Muscle layer of colon (tissue), 2 donors: ENCODE measurements around the gene MCOLN1.

ENCODE experiments used
- H3K27ac ChIP-seq: one replicate; pipeline ENCODE4 v1.7.0; 2013; ENCODE audit warnings: low read depth, mild to moderate bottlenecking, low read length, moderate library complexity
- H3K27me3 ChIP-seq, 2 donors: one replicate each; pipeline ENCODE4 v1.7.0; 2013; ENCODE audit warnings: low read length in 2 of 2, mild to moderate bottlenecking in 2 of 2; ENCODE audit not compliant: insufficient read depth in 2 of 2, control insufficient read depth in 1 of 2
- H3K36me3 ChIP-seq: one replicate; pipeline ENCODE4 v1.7.0; 2013; ENCODE audit warnings: mild to moderate bottlenecking, low read length; ENCODE audit not compliant: insufficient read depth
- H3K4me1 ChIP-seq: one replicate; pipeline ENCODE4 v1.7.0; 2013; ENCODE audit warnings: mild to moderate bottlenecking, low read length; ENCODE audit not compliant: insufficient read depth
- H3K4me3 ChIP-seq, 2 donors: one replicate each; pipeline ENCODE4 v1.7.0; 2013; ENCODE audit warnings: low read length in 2 of 2, low read depth in 1 of 2, mild to moderate bottlenecking in 1 of 2, moderate library complexity in 1 of 2
- H3K9ac ChIP-seq: one replicate; pipeline ENCODE4 v1.7.0; 2013; ENCODE audit warnings: low read length
- H3K9me3 ChIP-seq: one replicate; pipeline ENCODE4 v1.7.0; 2013; ENCODE audit warnings: mild to moderate bottlenecking, low read length
- donor health status: abdominal sarcoma.
- donor health status: Adenocarcinoma of cecum.

MCOLN1 gene

DNA sequence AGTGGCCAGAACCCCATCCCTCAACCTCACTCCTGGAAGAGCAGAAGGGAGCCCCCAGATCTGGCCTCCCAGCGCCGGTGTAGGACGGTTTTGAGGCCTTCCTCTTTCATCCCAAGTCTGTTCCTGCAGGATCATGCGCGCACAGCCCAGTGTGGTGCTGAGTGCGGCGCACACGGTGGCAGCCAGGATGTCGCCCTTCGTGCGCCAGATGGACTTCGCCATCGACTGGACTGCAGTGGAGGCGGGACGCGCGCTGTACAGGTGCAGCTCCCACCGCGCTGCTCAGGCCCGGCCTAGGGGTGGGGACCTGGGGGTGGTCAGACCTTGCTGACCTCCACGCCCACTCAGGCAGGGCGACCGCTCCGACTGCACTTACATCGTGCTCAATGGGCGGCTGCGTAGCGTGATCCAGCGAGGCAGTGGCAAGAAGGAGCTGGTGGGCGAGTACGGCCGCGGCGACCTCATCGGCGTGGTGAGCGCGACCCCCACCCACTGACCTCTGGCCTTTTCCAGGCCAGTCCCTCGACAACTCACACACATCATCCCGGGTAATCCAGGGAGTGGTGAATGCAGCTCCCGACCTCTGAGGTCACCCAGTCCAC lies 27.8 kb downstream of the MCOLN1 start:
- H3K27ac ChIP-seq = no peak overlapping the region
- peaks cover 10% of the 10 kb centered on the region for H3K36me3 ChIP-seq
- H3K4me1 ChIP-seq = peaks cover 5% of the 10 kb centered on the region
- H3K27me3 ChIP-seq = no peaks in the 10 kb centered on the region
- H3K4me3 ChIP-seq = no peak overlapping the region
- no peaks in the 10 kb centered on the region for H3K9me3 ChIP-seq
- H3K9ac ChIP-seq = no peak overlapping the region

DNA sequence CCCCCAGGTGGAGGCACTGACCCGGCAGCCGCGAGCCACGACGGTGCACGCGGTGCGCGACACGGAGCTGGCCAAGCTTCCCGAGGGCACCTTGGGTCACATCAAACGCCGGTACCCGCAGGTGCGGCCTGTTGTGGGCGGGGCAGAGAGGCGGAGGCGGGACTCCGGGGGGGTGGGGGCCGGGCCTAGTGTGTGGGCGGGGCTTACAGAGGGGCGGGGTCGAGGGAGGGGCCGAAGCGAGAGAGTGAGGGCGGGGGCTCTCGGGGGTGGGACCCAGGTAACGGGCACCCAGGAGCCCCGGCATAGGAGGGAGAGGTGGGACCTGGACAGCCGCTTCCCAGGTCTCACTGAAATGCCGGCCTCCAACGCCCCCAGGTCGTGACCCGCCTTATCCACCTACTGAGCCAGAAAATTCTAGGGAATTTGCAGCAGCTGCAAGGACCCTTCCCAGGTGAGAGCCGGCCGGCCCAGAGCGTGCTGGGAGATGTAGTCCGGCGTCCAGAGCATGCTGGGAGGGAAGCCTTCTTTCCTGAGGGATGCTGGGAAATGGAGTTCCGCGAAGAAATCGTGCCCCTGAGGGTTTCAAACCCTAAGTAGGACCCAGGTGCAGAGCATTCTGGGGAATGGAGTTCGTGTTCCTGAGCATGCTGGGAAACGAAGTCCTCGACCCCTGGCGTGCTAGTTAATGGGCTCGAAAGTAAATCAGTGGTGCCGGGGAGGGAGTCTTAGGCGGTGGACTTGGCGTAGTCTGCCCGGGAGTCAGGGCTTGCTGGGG lies 28.8 kb downstream of the MCOLN1 start:
- Histone ChIP-seq H3K36me3 (peaks cover 19% of the 10 kb centered on the region), H3K9ac (no peak overlapping the region), H3K9me3 (no peaks in the 10 kb centered on the region), H3K27ac (no peak overlapping the region), H3K27me3 (no peaks in the 10 kb centered on the region), H3K4me1 (peaks cover 5% of the 10 kb centered on the region), H3K4me3 (peak overlapping the region in 1 of 2 donors; percentile 41)

DNA sequence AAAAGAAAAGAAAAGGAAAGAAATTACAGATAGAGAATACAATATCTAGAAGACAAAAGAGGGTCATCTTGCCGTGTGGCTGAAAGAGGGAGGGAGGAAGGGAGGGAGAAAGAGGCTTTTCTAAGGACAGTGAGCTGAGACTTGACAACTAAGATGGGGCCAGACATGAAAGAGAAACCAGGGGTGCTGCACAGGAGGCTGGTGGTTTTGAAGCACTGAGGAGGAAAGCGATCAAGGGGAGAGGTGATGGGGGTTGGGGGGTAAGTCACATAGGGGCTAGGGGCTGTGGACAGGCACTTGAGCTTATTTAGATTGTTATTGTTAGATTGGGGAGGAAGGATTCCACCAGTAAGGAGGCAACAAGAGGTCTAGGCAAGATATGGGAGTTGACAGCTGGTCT lies 30.4 kb downstream of the MCOLN1 start:
- Histone ChIP-seq H3K4me3 (no peak overlapping the region), H3K9ac (no peak overlapping the region), H3K4me1 (peaks cover 5% of the 10 kb centered on the region), H3K27ac (no peak overlapping the region), H3K9me3 (no peaks in the 10 kb centered on the region), H3K27me3 (no peaks in the 10 kb centered on the region), H3K36me3 (peaks cover 35% of the 10 kb centered on the region)

DNA sequence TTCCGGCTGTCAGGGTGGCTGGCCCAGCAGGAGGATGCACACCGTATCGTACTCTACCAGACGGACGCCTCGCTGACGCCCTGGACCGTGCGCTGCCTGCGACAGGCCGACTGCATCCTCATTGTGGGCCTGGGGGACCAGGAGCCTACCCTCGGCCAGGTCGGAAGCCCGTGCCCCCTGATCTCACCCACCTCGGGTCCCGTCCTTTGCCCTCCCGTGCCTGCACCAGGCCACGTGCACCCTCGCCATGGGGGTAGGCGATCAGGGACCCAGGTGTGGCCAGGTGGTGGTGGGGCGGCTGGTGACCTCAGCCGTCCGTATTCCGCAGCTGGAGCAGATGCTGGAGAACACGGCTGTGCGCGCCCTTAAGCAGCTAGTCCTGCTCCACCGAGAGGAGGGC lies 32.1 kb downstream of the MCOLN1 start:
- no peak overlapping the region for H3K4me3 ChIP-seq
- H3K27me3 ChIP-seq = no peaks in the 10 kb centered on the region
- no peaks in the 10 kb centered on the region for H3K9me3 ChIP-seq
- H3K4me1 ChIP-seq = peaks cover 5% of the 10 kb centered on the region
- H3K9ac ChIP-seq = no peak overlapping the region
- H3K27ac ChIP-seq = no peak overlapping the region
- H3K36me3 ChIP-seq = peaks cover 52% of the 10 kb centered on the region

DNA sequence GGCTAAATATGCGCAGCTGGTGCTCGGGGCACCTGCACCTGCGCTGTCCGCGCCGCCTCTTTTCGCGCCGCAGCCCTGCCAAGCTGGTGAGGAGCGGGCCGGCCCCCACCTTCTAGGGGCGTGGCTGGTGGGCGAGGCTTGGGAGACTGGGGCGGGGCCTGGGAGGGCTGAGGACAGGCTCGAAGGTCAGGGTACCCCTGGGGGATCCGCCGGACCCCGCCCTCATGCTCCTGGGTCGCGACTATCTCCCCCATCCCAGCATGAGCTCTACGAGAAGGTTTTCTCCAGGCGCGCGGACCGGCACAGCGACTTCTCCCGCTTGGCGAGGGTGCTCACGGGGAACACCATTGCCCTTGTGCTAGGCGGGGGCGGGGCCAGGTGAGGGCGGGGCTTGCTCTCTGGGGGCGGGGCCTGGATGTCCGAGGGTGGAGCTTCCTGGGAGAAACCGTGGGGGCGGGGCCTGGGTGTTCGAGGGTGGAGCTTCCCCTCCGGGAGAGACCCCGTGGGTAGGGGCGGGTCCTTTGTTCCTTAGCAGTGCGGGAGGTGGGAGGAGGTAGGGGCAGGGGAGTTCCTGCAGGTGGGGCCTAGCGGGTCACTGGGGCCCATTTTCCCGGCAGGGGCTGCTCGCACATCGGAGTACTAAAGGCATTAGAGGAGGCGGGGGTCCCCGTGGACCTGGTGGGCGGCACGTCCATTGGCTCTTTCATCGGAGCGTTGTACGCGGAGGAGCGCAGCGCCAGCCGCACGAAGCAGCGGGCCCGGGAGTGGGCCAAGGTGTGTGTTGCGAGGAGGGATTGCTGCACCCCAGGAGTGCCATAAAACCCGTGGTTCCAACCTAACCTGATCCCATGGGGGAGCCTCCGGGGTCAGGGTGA lies 32.8 kb downstream of the MCOLN1 start:
- Histone ChIP-seq H3K36me3 (peaks cover 51% of the 10 kb centered on the region), H3K4me1 (peaks cover 5% of the 10 kb centered on the region), H3K9ac (no peak overlapping the region), H3K27me3 (no peaks in the 10 kb centered on the region), H3K4me3 (no peak overlapping the region), H3K9me3 (no peaks in the 10 kb centered on the region), H3K27ac (no peak overlapping the region)

DNA sequence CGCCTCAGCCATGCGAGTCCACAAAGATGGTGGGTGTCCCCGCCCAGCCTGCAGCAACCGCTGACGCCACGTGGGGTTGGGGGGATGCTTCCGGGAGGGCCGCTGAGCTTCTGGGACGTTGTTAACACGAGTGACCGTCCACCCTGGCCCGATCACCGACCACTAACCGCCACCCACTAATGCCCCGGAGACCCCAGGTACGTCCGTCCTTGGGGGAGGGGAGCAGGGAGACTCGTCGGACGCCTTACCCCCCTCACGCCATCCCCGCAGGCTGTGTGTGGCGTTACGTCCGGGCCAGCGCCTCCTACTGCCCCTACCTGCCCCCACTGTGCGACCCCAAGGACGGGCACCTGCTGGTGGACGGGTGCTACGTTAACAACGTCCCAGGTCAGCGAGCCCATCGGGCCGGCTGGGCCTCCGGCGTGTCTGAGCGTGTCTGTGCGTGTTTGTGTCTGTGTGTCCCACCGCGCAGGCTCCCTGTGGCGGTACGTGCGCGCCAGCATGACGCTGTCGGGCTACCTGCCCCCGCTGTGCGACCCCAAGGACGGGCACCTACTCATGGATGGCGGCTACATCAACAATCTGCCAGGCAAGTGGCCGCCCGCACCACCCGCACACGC lies 34.4 kb downstream of the MCOLN1 start:
- no peak overlapping the region for H3K27ac ChIP-seq
- no peak overlapping the region for H3K4me3 ChIP-seq
- H3K36me3 ChIP-seq = peaks cover 55% of the 10 kb centered on the region
- H3K9me3 ChIP-seq = no peaks in the 10 kb centered on the region
- H3K27me3 ChIP-seq = no peaks in the 10 kb centered on the region
- no peak overlapping the region for H3K9ac ChIP-seq
- peaks cover 1% of the 10 kb centered on the region for H3K4me1 ChIP-seq

DNA sequence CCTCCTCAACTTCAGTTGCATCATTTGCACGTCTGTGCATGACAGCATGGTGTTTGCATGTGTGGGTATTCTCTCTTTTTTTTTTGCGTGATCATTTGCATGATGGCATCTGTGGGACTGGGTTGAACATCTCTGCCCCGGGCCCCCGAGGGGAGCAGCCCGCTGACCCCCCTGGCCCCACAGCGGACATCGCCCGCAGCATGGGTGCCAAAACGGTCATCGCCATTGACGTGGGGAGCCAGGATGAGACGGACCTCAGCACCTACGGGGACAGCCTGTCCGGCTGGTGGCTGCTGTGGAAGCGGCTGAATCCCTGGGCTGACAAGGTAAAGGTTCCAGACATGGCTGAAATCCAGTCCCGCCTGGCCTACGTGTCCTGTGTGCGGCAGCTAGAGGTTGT lies 36.2 kb downstream of the MCOLN1 start:
- Histone ChIP-seq H3K4me1 (no peaks in the 10 kb centered on the region), H3K9me3 (no peaks in the 10 kb centered on the region), H3K27ac (no peak overlapping the region), H3K27me3 (no peaks in the 10 kb centered on the region), H3K36me3 (peaks cover 50% of the 10 kb centered on the region), H3K4me3 (no peak overlapping the region), H3K9ac (no peak overlapping the region)

DNA sequence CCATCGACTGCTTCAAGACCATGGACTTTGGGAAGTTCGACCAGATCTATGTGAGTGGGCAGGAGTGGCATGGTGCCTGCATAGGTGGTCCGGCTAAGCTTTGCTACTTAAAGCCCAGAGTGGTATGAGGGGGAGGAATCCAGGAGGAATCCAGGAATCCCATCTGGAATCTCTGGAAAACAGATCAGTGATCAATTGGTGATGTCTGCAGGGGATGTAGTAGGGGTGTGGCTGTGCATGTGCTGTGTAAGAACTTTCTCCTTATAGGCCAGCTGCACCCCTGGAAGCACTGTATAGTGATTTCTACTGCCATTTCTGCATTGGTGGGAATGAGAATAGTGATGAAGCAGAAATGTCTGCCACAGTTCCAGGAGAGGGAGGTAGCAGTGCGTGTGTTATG lies 36.7 kb downstream of the MCOLN1 start:
- H3K27ac ChIP-seq = no peak overlapping the region
- H3K4me1 ChIP-seq = no peaks in the 10 kb centered on the region
- H3K36me3 ChIP-seq = peaks cover 48% of the 10 kb centered on the region
- no peaks in the 10 kb centered on the region for H3K9me3 ChIP-seq
- no peak overlapping the region for H3K9ac ChIP-seq
- no peaks in the 10 kb centered on the region for H3K27me3 ChIP-seq
- H3K4me3 ChIP-seq = no peak overlapping the region

DNA sequence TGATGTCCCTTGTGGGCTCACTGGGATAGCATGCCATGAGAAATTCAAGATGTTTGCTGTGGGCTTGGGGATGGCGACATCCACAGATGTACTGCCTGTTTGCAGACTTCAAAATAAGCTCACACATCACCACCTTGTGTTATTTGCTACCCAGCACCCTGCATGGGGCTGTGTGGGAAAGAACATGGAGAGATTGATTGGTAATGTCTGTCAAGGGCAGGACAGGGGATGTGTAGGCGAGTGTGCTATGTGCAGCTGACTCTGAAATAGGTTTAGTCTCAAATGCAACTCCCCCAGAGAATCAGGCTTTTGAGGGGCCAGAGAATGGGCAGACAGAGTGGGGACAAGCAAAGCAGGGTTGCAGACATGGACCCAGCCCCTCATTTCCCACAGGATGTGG lies 37.8 kb downstream of the MCOLN1 start:
- H3K4me3 ChIP-seq = no peak overlapping the region
- no peaks in the 10 kb centered on the region for H3K9me3 ChIP-seq
- no peaks in the 10 kb centered on the region for H3K27me3 ChIP-seq
- no peaks in the 10 kb centered on the region for H3K4me1 ChIP-seq
- H3K36me3 ChIP-seq = peaks cover 48% of the 10 kb centered on the region
- no peak overlapping the region for H3K27ac ChIP-seq
- H3K9ac ChIP-seq = no peak overlapping the region

DNA sequence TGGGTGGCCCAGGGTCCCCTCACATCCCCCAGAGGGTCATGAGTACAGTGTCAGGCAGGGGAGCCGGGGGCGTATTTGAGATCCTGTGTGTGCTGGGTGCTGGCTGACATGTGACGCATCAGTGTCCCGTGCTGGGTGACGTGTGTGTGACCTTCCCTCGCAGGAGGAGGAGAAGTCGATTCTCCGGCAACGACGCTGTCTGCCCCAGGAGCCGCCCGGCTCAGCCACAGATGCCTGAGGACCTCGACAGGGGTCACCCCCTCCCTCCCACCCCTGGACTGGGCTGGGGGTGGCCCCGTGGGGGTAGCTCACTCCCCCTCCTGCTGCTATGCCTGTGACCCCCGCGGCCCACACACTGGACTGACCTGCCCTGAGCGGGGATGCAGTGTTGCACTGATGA lies 38.9 kb downstream of the MCOLN1 start:
- H3K36me3 ChIP-seq = peaks cover 38% of the 10 kb centered on the region
- no peaks in the 10 kb centered on the region for H3K9me3 ChIP-seq
- no peaks in the 10 kb centered on the region for H3K27me3 ChIP-seq
- H3K4me3 ChIP-seq = no peak overlapping the region
- no peak overlapping the region for H3K9ac ChIP-seq
- H3K4me1 ChIP-seq = no peaks in the 10 kb centered on the region
- no peak overlapping the region for H3K27ac ChIP-seq
